A673 (cell line): ENCODE results near the gene DSTN.

Experiments
- CTCF ChIP-seq: fragments of 300-800, 200-600 bp; sonication (generic); conservative IDR thresholded peaks from 2 replicates; pipeline ENCODE4 v1.5.1; 2017; ENCODE audit warnings: low read depth, mild to moderate bottlenecking, antibody characterized with exemption, low read length, moderate library complexity, mixed read lengths
- EZH2 ChIP-seq: fragments of 200-600 bp; sonication (generic); IDR thresholded peaks from 2 replicates; pipeline ENCODE4 v1.6.1; 2017; ENCODE audit warnings: borderline replicate concordance, low read depth, mild to moderate bottlenecking, mixed read lengths, antibody characterized with exemption, low read length; ENCODE audit not compliant: poor library complexity, severe bottlenecking

GRCh38 chr20:17590245-17590644, 20.4 kb downstream of the DSTN start:
- TF ChIP-seq CTCF (no peak), EZH2 (no peak)
